ENCODE measurements around the gene TAS2R50.

DNA sequence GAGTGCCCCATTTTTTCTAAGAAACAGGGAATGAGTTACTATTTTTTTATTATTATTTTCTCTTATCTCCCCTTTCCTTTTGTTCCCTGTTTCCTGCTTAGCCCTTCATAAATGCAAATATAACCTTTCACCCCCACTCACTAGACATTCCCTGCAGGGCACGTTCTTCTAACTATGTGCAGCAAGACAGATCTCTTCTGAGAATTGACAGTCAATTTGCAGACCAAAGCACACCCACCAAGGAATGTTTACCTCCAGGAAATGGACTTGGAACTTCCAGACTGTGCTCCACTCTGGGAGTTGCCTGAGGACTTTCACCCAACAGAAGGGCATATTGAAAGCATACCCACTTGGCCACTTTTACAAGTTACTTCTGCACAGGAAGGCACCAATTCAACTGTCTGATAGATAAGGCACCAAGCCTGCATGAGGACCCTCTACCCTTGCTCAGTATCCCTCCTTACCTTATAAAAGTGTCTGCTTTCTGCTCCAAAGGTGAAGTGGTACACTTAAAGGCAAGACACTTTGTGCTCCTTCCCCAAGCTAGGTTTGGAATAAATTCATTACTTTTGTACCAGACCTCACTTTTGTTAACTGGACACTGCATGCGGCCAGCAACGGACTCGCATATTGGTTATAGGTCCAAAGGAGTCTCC, 29.2 kb upstream of the TAS2R50 start:
- no peak for TF ChIP-seq CTCF (IDR thresholded peaks at IDR 0.05)
- no peak for TF ChIP-seq POLR2A (IDR thresholded peaks at IDR 0.05)
- TF ChIP-seq EP300 (IDR thresholded peaks at IDR 0.05) = no peak
